ENCODE data around the gene ZNHIT6.

- no peak for TF ChIP-seq CTCF (IDR thresholded peaks at IDR 0.05; ENCODE audit: control extremely low read depth in 1 of 3, insufficient read depth in 1 of 3, low read depth in 1 of 3, low read length in 3 of 3)
- no peak for TF ChIP-seq POLR2AphosphoS5 (IDR thresholded peaks at IDR 0.05; ENCODE audit: low read depth, low read length)
These were observed 52.9 kb downstream of the ZNHIT6 start for GRCh38 chr1:85655315-85655714.
